ENCODE results near the gene FUT3. TPM values are rescaled to one million over a fixed set of nuclear protein-coding genes. Genes with fewer than 3 reads are reported as not detected.
"Not testable (repeated sequence)": the region's sequence is repeated elsewhere in the genome, so short reads cannot be mapped to it uniquely, and the experiment has no call there.

FUT3 gene
- total and polyA plus RNA-seq, 4 donors: 0.25 to 0.47 (median 0.27) TPM; not detected in 1

- H3K36me3 ChIP-seq (ENCODE audit: control insufficient read depth in 4 of 4, insufficient read depth in 3 of 4, low read depth in 1 of 4, low read length in 3 of 4): no peaks in the 10 kb centered on the region
- TF ChIP-seq FOXA1 (IDR thresholded peaks at IDR 0.05) (no peak), ATF3 (IDR thresholded peaks at IDR 0.05) (no peak), RXRA (IDR thresholded peaks at IDR 0.05) (no peak), NR2F2 (IDR thresholded peaks at IDR 0.05) (no peak), GABPA (IDR thresholded peaks at IDR 0.05 in 1 of 2, conservative IDR thresholded peaks at IDR 0.05 in 1 of 2) (no peak), MAX (IDR thresholded peaks at IDR 0.05) (no peak), EGR1 (IDR thresholded peaks at IDR 0.05; ENCODE audit: low read depth in 2 of 2) (no peak), FOXA2 (IDR thresholded peaks at IDR 0.05) (no peak), HNF4G (IDR thresholded peaks at IDR 0.05) (no peak), HNF4A (conservative IDR thresholded peaks at IDR 0.05) (no peak), TAF1 (conservative IDR thresholded peaks at IDR 0.05) (no peak)
- H3K4me1 ChIP-seq (ENCODE audit: control insufficient read depth in 4 of 4, insufficient read depth in 4 of 4, low read length in 3 of 4): no peaks in the 10 kb centered on the region
- H3K9ac ChIP-seq (ENCODE audit: low read depth in 1 of 2, low read length in 2 of 2): no peak overlapping the region
- no peaks in the 10 kb centered on the region for H3K27me3 ChIP-seq (ENCODE audit: control insufficient read depth in 4 of 4, insufficient read depth in 4 of 4, low read length in 3 of 4)
- WGBS: 96% methylated on average over 18 of the region's 18 CpGs
- H3K4me3 ChIP-seq (ENCODE audit: low read depth in 1 of 3, low read length in 3 of 3): no peak overlapping the region
- H3K27ac ChIP-seq (ENCODE audit: low read depth in 1 of 2, low read length in 2 of 2): no peak overlapping the region
- no peak for DNase-seq (ENCODE audit: low spot score)
- H3K9me3 ChIP-seq (ENCODE audit: control insufficient read depth in 4 of 4, low read length in 3 of 4): no peaks in the 10 kb centered on the region
These were observed 6.2 kb upstream of the FUT3 start for GRCh38 chr19:5857203-5858081.

GRCh38 chr19:5855151-5855550 lies 3.9 kb upstream of the FUT3 start:
- DNase-seq (ENCODE audit: low spot score); H3K27me3 ChIP-seq (ENCODE audit: control insufficient read depth in 4 of 4, insufficient read depth in 4 of 4, low read length in 3 of 4); H3K36me3 ChIP-seq (ENCODE audit: control insufficient read depth in 4 of 4, insufficient read depth in 3 of 4, low read depth in 1 of 4, low read length in 3 of 4); H3K27ac ChIP-seq (ENCODE audit: low read depth in 1 of 2, low read length in 2 of 2); H3K9me3 ChIP-seq (ENCODE audit: control insufficient read depth in 4 of 4, low read length in 3 of 4); H3K4me3 ChIP-seq (ENCODE audit: low read depth in 1 of 3, low read length in 3 of 3); H3K4me1 ChIP-seq (ENCODE audit: control insufficient read depth in 4 of 4, insufficient read depth in 4 of 4, low read length in 3 of 4); H3K9ac ChIP-seq (ENCODE audit: low read depth in 1 of 2, low read length in 2 of 2): not testable (repeated sequence)
- WGBS: 92% methylated on average over 9 of the region's 9 CpGs

GRCh38 chr19:5854121-5854520 lies 2.9 kb upstream of the FUT3 start:
- WGBS: 88% methylated on average over 10 of the region's 10 CpGs
- H3K27ac ChIP-seq (ENCODE audit: low read depth in 1 of 2, low read length in 2 of 2); DNase-seq (ENCODE audit: low spot score); H3K4me3 ChIP-seq (ENCODE audit: low read depth in 1 of 3, low read length in 3 of 3); H3K9me3 ChIP-seq (ENCODE audit: control insufficient read depth in 4 of 4, low read length in 3 of 4); H3K9ac ChIP-seq (ENCODE audit: low read depth in 1 of 2, low read length in 2 of 2); H3K4me1 ChIP-seq (ENCODE audit: control insufficient read depth in 4 of 4, insufficient read depth in 4 of 4, low read length in 3 of 4); H3K36me3 ChIP-seq (ENCODE audit: control insufficient read depth in 4 of 4, insufficient read depth in 3 of 4, low read depth in 1 of 4, low read length in 3 of 4); H3K27me3 ChIP-seq (ENCODE audit: control insufficient read depth in 4 of 4, insufficient read depth in 4 of 4, low read length in 3 of 4): not testable (repeated sequence)

- Histone ChIP-seq H3K9ac (ENCODE audit: low read depth in 1 of 2, low read length in 2 of 2) (no peak overlapping the region), H3K27me3 (ENCODE audit: control insufficient read depth in 4 of 4, insufficient read depth in 4 of 4, low read length in 3 of 4) (no peaks in the 10 kb centered on the region), H3K27ac (ENCODE audit: low read depth in 1 of 2, low read length in 2 of 2) (no peak overlapping the region), H3K36me3 (ENCODE audit: control insufficient read depth in 4 of 4, insufficient read depth in 3 of 4, low read depth in 1 of 4, low read length in 3 of 4) (no peaks in the 10 kb centered on the region), H3K9me3 (ENCODE audit: control insufficient read depth in 4 of 4, low read length in 3 of 4) (no peaks in the 10 kb centered on the region), H3K4me1 (ENCODE audit: control insufficient read depth in 4 of 4, insufficient read depth in 4 of 4, low read length in 3 of 4) (peaks cover 0 to 5% (median 2%) of the 10 kb centered on the region in 4 donors), H3K4me3 (ENCODE audit: low read depth in 1 of 3, low read length in 3 of 3) (no peak overlapping the region)
- DNase-seq (ENCODE audit: low spot score): no peak
- WGBS: 25% methylated on average over 5 of the region's 5 CpGs
- no peak for TF ChIP-seq GABPA (IDR thresholded peaks at IDR 0.05 in 1 of 2, conservative IDR thresholded peaks at IDR 0.05 in 1 of 2)
- TF ChIP-seq REST (IDR thresholded peaks at IDR 0.05): no peak
- TF ChIP-seq FOXA2 (IDR thresholded peaks at IDR 0.05): no peak
- TF ChIP-seq MAX (IDR thresholded peaks at IDR 0.05): no peak
- TF ChIP-seq RAD21 (IDR thresholded peaks at IDR 0.05): no peak
- no peak for TF ChIP-seq CTCF (IDR thresholded peaks at IDR 0.05; ENCODE audit: low read depth, low read length, missing input control)
- no peak for TF ChIP-seq RXRA (IDR thresholded peaks at IDR 0.05)
- no peak for TF ChIP-seq TAF1 (conservative IDR thresholded peaks at IDR 0.05)
- no peak for TF ChIP-seq HNF4A (conservative IDR thresholded peaks at IDR 0.05)
- no peak for TF ChIP-seq EGR1 (IDR thresholded peaks at IDR 0.05; ENCODE audit: low read depth in 2 of 2)
These were observed 431 bp downstream of the FUT3 start for GRCh38 chr19:5850743-5851293.
